ENCODE data around the gene LMNA. TPM values are rescaled to one million over a fixed set of nuclear protein-coding genes. Genes with fewer than 3 reads are reported as not detected.
A peak's percentile ranks its signal among the peaks of the same experiment; 100 is the strongest.

The LMNA gene
- polyA plus RNA-seq, 1 of the 3 experiments (the other 2 are of a cell fraction), result 983 TPM

GRCh38 chr1:156111355-156111962, 3.1 kb upstream of the LMNA start:
- no peak overlapping the region for H3K9ac ChIP-seq
- H3K9me3 ChIP-seq, result no peaks in the 10 kb centered on the region
- no peak for DNase-seq
- H4K20me1 ChIP-seq (ENCODE audit: insufficient read depth), result peaks cover 19% of the 10 kb centered on the region
- H2AFZ ChIP-seq (ENCODE audit: low read depth), result no peak overlapping the region
- H3K79me2 ChIP-seq (ENCODE audit: insufficient read depth), result peaks cover 30% of the 10 kb centered on the region
- H3K4me1 ChIP-seq (ENCODE audit: control insufficient read depth in 1 of 2, insufficient read depth in 2 of 2, low read depth in 1 of 2, low read length in 1 of 2), result peaks cover 19 to 41% of the 10 kb centered on the region in 2 experiments; a peak in 3 of 4 replicates
- H3K4me2 ChIP-seq, result 0 out of 2 replicates have a peak overlapping the region, but pooled peaks have one; percentile 95
- H3K4me3 ChIP-seq (ENCODE audit: low read depth in 2 of 2, low read length in 1 of 2), result no peak overlapping the region
- H3K27ac ChIP-seq (ENCODE audit: low read depth in 2 of 2, low read length in 1 of 2), result no peak overlapping the region
- peaks cover 0 to 11% of the 10 kb centered on the region in 2 experiments for H3K36me3 ChIP-seq (replicated peaks in 1 of 2; ENCODE audit: control insufficient read depth in 1 of 2, insufficient read depth in 2 of 2, low read length in 1 of 2)
- H3K27me3 ChIP-seq (ENCODE audit: insufficient read depth), result no peaks in the 10 kb centered on the region
- 80% methylated on average over 4 of the region's 4 CpGs for WGBS (ENCODE audit: low lambda C conversion rate)
- CTCF ChIA-PET, result interaction anchor here (0.6 to 40.5 kb wide), 6 partner anchors 12 to 114 kb away, joined by 3 to 1559 read pairs (median 6); partner anchors contain the start of gene MEX3A
- POLR2A ChIA-PET, result no interaction called here
- peaks cover 43% of the 10 kb centered on the region for H3F3A ChIP-seq (replicated peaks; ENCODE audit: insufficient read depth)
- H3K9me2 ChIP-seq, result no peaks in the 10 kb centered on the region
- no peak for TF ChIP-seq ELF1 (IDR thresholded peaks at IDR 0.05)
- no peak for TF ChIP-seq SIN3A (IDR thresholded peaks at IDR 0.05; ENCODE audit: borderline replicate concordance, low read depth, low read length)
- no peak for TF ChIP-seq CHD2 (IDR thresholded peaks at IDR 0.05; ENCODE audit: low read length, partially characterized antibody)
- no peak for TF ChIP-seq MXI1 (IDR thresholded peaks at IDR 0.05; ENCODE audit: low read depth, low read length)
- TF ChIP-seq NFIC (IDR thresholded peaks at IDR 0.05; ENCODE audit: borderline replicate concordance), result no peak
- TF ChIP-seq GATA2 (CRISPR knock-in tag; IDR thresholded peaks at IDR 0.05), result no peak
- no peak for TF ChIP-seq FOSL2 (IDR thresholded peaks at IDR 0.05; ENCODE audit: borderline replicate concordance, low read depth)
- no peak for TF ChIP-seq RCOR1 (IDR thresholded peaks at IDR 0.05; ENCODE audit: low read length)
- TF ChIP-seq MAX (IDR thresholded peaks at IDR 0.05; ENCODE audit: low read depth), result no peak
- TF ChIP-seq PBX3 (IDR thresholded peaks at IDR 0.05), result no peak
- no peak for TF ChIP-seq USF1 (IDR thresholded peaks at IDR 0.05; ENCODE audit: borderline replicate concordance, low read depth)
- no peak for TF ChIP-seq YY1 (IDR thresholded peaks at IDR 0.05; ENCODE audit: low read depth)
- TF ChIP-seq RFX5 (IDR thresholded peaks at IDR 0.05; ENCODE audit: low read length), result no peak
- no peak for TF ChIP-seq NRF1 (IDR thresholded peaks at IDR 0.05; ENCODE audit: low read depth, low read length)
- TF ChIP-seq EZH2phosphoT487 (IDR thresholded peaks at IDR 0.05; ENCODE audit: borderline replicate concordance, low read depth), result no peak

All from SK-N-SH (cell line).